ENCODE results near the gene MAGEB16.

Gene MAGEB16

DNA sequence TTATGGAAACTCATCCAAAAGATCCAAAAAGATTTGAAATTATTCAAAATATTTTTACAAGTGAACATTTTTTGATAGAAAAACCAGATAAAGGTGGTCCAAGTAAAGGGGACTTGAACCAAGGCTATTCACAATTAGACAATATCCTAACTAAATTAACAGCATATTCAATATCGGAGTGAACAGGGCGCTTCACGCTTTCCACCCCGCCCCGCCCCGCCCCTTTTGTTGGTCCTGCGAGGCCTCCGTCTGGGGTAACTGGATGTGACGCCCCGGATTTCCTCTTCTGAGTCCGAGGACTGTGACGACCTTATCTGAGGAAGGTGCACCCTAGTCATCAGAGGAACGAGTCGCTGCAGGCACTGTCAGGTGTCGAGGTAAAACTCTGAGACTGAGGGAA, at the start of gene MAGEB16:
Gene MAGEB16, plus strand, starts transcription at position 301 of the 400 bp plus-strand sequence. CDS start 3,855 bp downstream, outside the sequence.
- no peak for DNase-seq (ENCODE audit: low read depth, low spot score)
- H3K36me3 ChIP-seq (ENCODE audit: control insufficient read depth, insufficient read depth, low read length) = no peaks in the 10 kb centered on the region
- no peaks in the 10 kb centered on the region for H3K4me1 ChIP-seq (ENCODE audit: control insufficient read depth, insufficient read depth, low read length)
- H3K9me3 ChIP-seq (ENCODE audit: control insufficient read depth, insufficient read depth, low read length) = no peaks in the 10 kb centered on the region
- no peak within 1 kb of the TSS for H3K4me3 ChIP-seq (ENCODE audit: low read length)
- no peak within 1 kb of the TSS for H3K27ac ChIP-seq (ENCODE audit: low read length)
- no CpG with 5 or more reads among the region's 15 CpGs for WGBS (ENCODE audit: insufficient coverage, insufficient read length)
- no peaks in the 10 kb centered on the region for H3K27me3 ChIP-seq (ENCODE audit: control insufficient read depth, insufficient read depth, low read length)

DNA sequence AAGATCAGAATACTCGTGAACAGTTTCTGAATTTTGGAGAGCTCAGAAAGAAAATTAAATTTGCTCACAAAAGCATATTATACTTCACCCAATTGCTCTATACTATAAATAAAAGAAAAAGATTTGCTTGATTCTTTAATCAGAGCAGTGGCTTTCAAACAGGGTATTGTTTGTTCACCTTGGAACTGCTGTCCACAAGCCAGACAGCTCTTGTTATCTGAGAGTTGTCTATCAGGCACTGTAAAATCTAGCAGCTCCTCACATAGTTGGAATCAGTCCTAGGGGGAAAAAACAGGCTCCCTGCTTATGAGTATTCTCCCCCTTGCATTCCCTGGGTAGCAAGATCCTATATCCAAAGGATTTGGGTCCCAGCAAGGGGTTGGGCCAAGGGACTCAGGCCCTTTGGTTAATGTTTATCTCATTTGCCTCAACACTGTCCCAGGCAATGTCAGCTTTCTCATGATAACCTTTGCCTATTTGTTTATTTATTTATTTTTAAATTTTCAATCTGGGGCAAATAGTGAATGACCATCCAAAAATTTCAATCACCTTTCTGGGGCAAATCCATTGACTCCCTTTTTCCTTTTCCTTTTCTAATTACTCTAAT, 24.1 kb upstream of the MAGEB16 start:
- no peaks in the 10 kb centered on the region for H3K36me3 ChIP-seq (ENCODE audit: control insufficient read depth, insufficient read depth, low read length)
- H3K27ac ChIP-seq (ENCODE audit: low read length) = no peak overlapping the region
- DNase-seq (ENCODE audit: low read depth, low spot score) = no peak
- no peaks in the 10 kb centered on the region for H3K27me3 ChIP-seq (ENCODE audit: control insufficient read depth, insufficient read depth, low read length)
- H3K9me3 ChIP-seq (ENCODE audit: control insufficient read depth, insufficient read depth, low read length) = no peaks in the 10 kb centered on the region
- no peaks in the 10 kb centered on the region for H3K4me1 ChIP-seq (ENCODE audit: control insufficient read depth, insufficient read depth, low read length)
- H3K4me3 ChIP-seq (ENCODE audit: low read length) = no peak overlapping the region
- WGBS (ENCODE audit: insufficient coverage, insufficient read length) = no CpG with 5 or more reads among the region's 1 CpG

DNA sequence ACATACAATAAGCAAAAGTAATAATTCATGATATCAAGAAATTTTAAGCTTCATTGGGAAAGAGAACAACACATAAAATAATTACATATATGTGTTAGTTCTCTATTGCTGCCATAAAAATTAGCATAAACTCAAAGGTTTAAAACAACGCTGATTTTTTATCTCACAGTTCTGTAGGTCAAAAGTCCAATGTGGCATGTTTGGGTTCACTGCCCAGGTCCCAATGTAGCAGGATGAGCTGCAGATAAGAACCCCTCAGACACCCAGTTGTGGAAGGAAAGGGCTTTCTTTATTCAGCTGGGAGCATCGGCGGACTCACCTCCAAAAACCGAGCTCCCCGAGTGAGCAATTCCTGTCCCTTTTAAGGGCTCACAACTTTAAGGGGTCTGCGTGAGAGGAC, 13.1 kb upstream of the MAGEB16 start:
- Histone ChIP-seq H3K36me3 (ENCODE audit: control insufficient read depth, insufficient read depth, low read length) (no peaks in the 10 kb centered on the region), H3K4me3 (ENCODE audit: low read length) (no peak overlapping the region), H3K9me3 (ENCODE audit: control insufficient read depth, insufficient read depth, low read length) (no peaks in the 10 kb centered on the region), H3K4me1 (ENCODE audit: control insufficient read depth, insufficient read depth, low read length) (no peaks in the 10 kb centered on the region), H3K27me3 (ENCODE audit: control insufficient read depth, insufficient read depth, low read length) (no peaks in the 10 kb centered on the region), H3K27ac (ENCODE audit: low read length) (no peak overlapping the region)
- no CpG with 5 or more reads among the region's 6 CpGs for WGBS (ENCODE audit: insufficient coverage, insufficient read length)
- DNase-seq (ENCODE audit: low read depth, low spot score) = no peak

DNA sequence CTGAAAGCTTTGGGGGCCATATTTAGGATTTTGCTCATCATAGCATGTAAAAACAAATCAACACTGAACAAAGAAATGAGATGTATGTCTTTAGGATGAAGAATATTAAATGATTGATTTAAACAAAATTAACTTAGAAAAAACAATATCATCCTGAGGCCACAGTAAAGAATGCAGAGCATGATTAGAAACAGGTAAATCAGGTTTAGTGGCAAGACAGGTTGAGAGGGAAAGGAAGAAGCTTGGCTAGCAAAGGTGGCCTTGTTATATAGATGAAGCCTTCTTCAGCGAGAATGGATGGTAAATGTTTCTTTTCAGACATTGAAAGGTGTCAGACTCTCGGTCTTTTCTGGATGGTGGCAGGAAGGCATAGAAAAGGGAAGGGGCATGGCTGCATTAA, 11.9 kb upstream of the MAGEB16 start:
- no peaks in the 10 kb centered on the region for H3K4me1 ChIP-seq (ENCODE audit: control insufficient read depth, insufficient read depth, low read length)
- H3K27ac ChIP-seq (ENCODE audit: low read length) = no peak overlapping the region
- no CpG with 5 or more reads among the region's 2 CpGs for WGBS (ENCODE audit: insufficient coverage, insufficient read length)
- no peak for DNase-seq (ENCODE audit: low read depth, low spot score)
- H3K27me3 ChIP-seq (ENCODE audit: control insufficient read depth, insufficient read depth, low read length) = no peaks in the 10 kb centered on the region
- no peak overlapping the region for H3K4me3 ChIP-seq (ENCODE audit: low read length)
- H3K9me3 ChIP-seq (ENCODE audit: control insufficient read depth, insufficient read depth, low read length) = no peaks in the 10 kb centered on the region
- no peaks in the 10 kb centered on the region for H3K36me3 ChIP-seq (ENCODE audit: control insufficient read depth, insufficient read depth, low read length)

DNA sequence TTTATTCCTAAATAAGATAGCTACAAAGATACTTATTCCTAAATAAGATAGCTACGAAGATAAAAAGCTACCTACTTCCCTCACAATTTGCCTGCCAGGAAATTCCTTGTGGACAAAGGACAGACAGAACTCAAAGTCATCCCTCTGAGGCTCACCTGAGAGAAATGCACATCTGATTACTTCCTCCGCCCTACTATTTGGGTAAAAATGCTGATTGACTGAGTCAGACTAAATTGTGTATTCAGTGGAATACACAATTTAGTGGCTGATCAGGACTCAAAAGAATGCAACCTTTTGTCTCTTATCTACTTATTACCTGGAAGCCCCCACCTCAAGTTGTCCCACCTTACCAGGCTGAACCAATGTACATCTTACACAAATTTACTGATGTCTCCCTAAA, 10.3 kb upstream of the MAGEB16 start:
- H3K36me3 ChIP-seq (ENCODE audit: control insufficient read depth, insufficient read depth, low read length) = no peaks in the 10 kb centered on the region
- WGBS (ENCODE audit: insufficient coverage, insufficient read length) = no CpG with 5 or more reads among the region's 2 CpGs
- no peaks in the 10 kb centered on the region for H3K4me1 ChIP-seq (ENCODE audit: control insufficient read depth, insufficient read depth, low read length)
- no peak for DNase-seq (ENCODE audit: low read depth, low spot score)
- H3K9me3 ChIP-seq (ENCODE audit: control insufficient read depth, insufficient read depth, low read length) = no peaks in the 10 kb centered on the region
- H3K27ac ChIP-seq (ENCODE audit: low read length) = no peak overlapping the region
- no peaks in the 10 kb centered on the region for H3K27me3 ChIP-seq (ENCODE audit: control insufficient read depth, insufficient read depth, low read length)
- no peak overlapping the region for H3K4me3 ChIP-seq (ENCODE audit: low read length)

DNA sequence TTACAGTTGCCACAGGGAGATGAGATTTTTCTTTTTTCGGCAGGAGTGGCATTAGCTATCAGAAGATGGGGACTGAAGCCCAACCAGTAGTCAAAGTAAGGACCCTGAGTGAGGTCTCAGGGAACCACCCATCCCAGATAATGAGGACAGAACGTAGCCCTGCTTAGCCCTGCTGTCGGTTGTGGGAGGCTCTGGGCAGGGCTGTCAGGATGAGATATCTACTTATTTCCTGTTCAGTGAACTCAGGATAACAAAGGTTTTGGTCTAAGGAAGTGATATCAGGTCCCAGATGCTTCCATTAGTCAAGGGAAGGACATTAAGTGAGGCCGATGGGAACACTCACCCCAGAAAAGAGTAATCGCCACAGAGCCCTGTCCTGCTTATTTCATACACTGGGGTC, 2.3 kb downstream of the MAGEB16 start:
- H3K4me3 ChIP-seq (ENCODE audit: low read length) = no peak overlapping the region
- H3K9me3 ChIP-seq (ENCODE audit: control insufficient read depth, insufficient read depth, low read length) = no peaks in the 10 kb centered on the region
- no peaks in the 10 kb centered on the region for H3K27me3 ChIP-seq (ENCODE audit: control insufficient read depth, insufficient read depth, low read length)
- DNase-seq (ENCODE audit: low read depth, low spot score) = no peak
- no CpG with 5 or more reads among the region's 5 CpGs for WGBS (ENCODE audit: insufficient coverage, insufficient read length)
- no peaks in the 10 kb centered on the region for H3K4me1 ChIP-seq (ENCODE audit: control insufficient read depth, insufficient read depth, low read length)
- H3K36me3 ChIP-seq (ENCODE audit: control insufficient read depth, insufficient read depth, low read length) = no peaks in the 10 kb centered on the region
- H3K27ac ChIP-seq (ENCODE audit: low read length) = no peak overlapping the region

DNA sequence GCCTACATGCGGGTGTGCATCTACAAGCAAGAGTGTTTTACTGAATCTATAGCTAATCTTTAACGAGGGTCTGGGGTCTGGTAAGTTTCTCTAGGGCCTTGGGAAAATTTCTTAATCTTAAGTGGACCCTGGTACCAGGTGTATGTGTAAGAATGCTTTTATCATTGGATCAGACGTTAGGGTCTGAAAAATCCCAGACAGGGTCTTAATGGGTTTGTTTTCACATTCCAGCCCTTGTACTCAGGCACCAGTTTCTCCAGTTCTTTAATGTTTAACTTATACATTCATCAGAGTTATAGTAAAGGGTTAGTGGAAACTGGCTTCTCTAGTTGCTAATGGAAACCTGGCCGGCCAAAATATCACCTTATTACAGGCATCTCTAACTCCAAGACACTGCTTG, 11.6 kb downstream of the MAGEB16 start:
- Histone ChIP-seq H3K36me3 (ENCODE audit: control insufficient read depth, insufficient read depth, low read length) (no peaks in the 10 kb centered on the region), H3K4me1 (ENCODE audit: control insufficient read depth, insufficient read depth, low read length) (no peaks in the 10 kb centered on the region), H3K4me3 (ENCODE audit: low read length) (no peak overlapping the region), H3K9me3 (ENCODE audit: control insufficient read depth, insufficient read depth, low read length) (no peaks in the 10 kb centered on the region), H3K27me3 (ENCODE audit: control insufficient read depth, insufficient read depth, low read length) (no peaks in the 10 kb centered on the region), H3K27ac (ENCODE audit: low read length) (no peak overlapping the region)
- no CpG with 5 or more reads among the region's 4 CpGs for WGBS (ENCODE audit: insufficient coverage, insufficient read length)
- DNase-seq (ENCODE audit: low read depth, low spot score) = no peak

DNA sequence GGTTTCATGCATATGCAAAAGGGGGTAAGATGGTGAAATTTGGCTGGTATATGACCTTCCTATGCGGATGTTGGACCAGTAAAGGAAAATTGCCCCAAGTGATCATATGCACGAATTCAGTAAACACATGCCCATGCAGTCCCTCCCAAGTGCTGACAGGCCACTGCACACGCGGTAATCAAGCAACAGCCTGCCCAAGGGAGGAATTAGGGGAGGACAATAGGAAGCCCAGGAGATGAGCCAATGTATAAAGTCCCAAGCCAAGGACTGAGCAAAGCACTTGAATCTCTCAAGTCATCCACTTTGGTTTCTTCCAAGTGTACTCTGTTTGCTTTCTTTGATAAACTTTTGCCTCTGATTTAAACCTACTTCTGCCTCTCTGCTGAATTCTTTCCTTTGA, 21.1 kb downstream of the MAGEB16 start:
- Histone ChIP-seq H3K27ac (ENCODE audit: low read length) (no peak overlapping the region), H3K9me3 (ENCODE audit: control insufficient read depth, insufficient read depth, low read length) (no peaks in the 10 kb centered on the region), H3K36me3 (ENCODE audit: control insufficient read depth, insufficient read depth, low read length) (no peaks in the 10 kb centered on the region), H3K4me3 (ENCODE audit: low read length) (no peak overlapping the region), H3K27me3 (ENCODE audit: control insufficient read depth, insufficient read depth, low read length) (no peaks in the 10 kb centered on the region), H3K4me1 (ENCODE audit: control insufficient read depth, insufficient read depth, low read length) (no peaks in the 10 kb centered on the region)
- DNase-seq (ENCODE audit: low read depth, low spot score) = no peak
- no CpG with 5 or more reads among the region's 4 CpGs for WGBS (ENCODE audit: insufficient coverage, insufficient read length)

DNA sequence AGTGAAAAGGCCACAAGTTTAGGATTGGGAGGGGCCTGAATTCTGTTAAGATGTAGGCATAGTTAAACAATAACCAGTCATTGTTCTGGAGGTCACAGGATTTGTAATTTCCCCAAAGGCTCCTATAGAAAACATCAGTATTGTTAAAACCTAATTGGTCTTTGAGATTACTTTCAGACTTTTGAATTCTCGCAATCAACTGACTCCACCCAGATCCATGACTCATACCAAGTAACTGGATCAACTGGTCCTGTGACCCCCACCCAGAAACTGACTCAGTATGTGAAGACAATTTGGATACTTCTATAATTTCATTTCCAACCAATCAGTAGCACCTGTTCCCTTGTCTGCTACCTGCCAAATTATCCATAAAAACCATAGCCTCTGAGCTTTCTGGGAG, 28.4 kb downstream of the MAGEB16 start:
- Histone ChIP-seq H3K4me1 (ENCODE audit: control insufficient read depth, insufficient read depth, low read length) (no peaks in the 10 kb centered on the region), H3K27me3 (ENCODE audit: control insufficient read depth, insufficient read depth, low read length) (no peaks in the 10 kb centered on the region), H3K27ac (ENCODE audit: low read length) (no peak overlapping the region), H3K4me3 (ENCODE audit: low read length) (no peak overlapping the region), H3K36me3 (ENCODE audit: control insufficient read depth, insufficient read depth, low read length) (no peaks in the 10 kb centered on the region), H3K9me3 (ENCODE audit: control insufficient read depth, insufficient read depth, low read length) (no peaks in the 10 kb centered on the region)
- no peak for DNase-seq (ENCODE audit: low read depth, low spot score)
- no CpG with 5 or more reads among the region's 1 CpG for WGBS (ENCODE audit: insufficient coverage, insufficient read length)

DNA sequence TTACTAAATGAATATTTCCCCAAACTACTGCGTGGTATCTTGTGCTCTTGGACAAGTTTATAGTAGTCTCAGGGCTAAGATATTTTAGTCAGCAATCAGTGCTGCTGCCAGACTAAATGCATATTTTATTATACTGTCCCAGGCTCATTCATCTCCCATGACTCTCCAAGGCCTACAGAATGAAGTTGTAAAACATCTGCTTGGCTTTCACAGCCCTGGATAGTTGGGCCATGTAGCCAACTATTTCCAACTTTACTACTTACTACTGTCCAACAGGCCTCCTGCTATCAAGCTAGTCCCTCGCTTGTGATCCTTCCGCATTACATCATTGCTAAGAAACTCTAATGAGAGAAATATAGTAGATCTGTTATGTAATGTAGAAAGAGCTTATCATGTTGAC, 31.4 kb downstream of the MAGEB16 start:
- Histone ChIP-seq H3K4me3 (ENCODE audit: low read length) (no peak overlapping the region), H3K4me1 (ENCODE audit: control insufficient read depth, insufficient read depth, low read length) (no peaks in the 10 kb centered on the region), H3K9me3 (ENCODE audit: control insufficient read depth, insufficient read depth, low read length) (no peaks in the 10 kb centered on the region), H3K27me3 (ENCODE audit: control insufficient read depth, insufficient read depth, low read length) (no peaks in the 10 kb centered on the region), H3K27ac (ENCODE audit: low read length) (no peak overlapping the region), H3K36me3 (ENCODE audit: control insufficient read depth, insufficient read depth, low read length) (no peaks in the 10 kb centered on the region)
- WGBS (ENCODE audit: insufficient coverage, insufficient read length) = no CpG with 5 or more reads among the region's 3 CpGs
- DNase-seq (ENCODE audit: low read depth, low spot score) = no peak

DNA sequence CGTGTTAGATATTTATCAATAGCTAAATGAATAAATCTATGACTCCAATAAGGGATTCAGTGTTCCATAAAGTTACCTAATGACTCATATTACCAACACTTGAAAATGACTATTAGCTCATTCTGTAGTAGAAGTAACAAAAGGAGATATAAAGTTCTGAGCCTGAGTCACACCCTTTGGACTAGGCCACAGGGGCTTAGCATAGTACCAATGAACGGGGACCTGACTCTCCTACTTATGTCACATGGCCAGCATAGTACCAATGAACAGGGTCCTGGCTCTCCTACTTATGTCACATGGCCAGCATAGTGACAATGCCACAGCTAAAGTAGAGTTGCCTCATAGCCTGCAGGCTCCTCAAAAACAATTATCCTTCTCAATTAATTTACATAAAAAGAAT, 43.7 kb downstream of the MAGEB16 start:
- Histone ChIP-seq H3K4me3 (ENCODE audit: low read length) (no peak overlapping the region), H3K9me3 (ENCODE audit: control insufficient read depth, insufficient read depth, low read length) (no peaks in the 10 kb centered on the region), H3K27ac (ENCODE audit: low read length) (no peak overlapping the region), H3K27me3 (ENCODE audit: control insufficient read depth, insufficient read depth, low read length) (no peaks in the 10 kb centered on the region), H3K36me3 (ENCODE audit: control insufficient read depth, insufficient read depth, low read length) (no peaks in the 10 kb centered on the region), H3K4me1 (ENCODE audit: control insufficient read depth, insufficient read depth, low read length) (no peaks in the 10 kb centered on the region)
- DNase-seq (ENCODE audit: low read depth, low spot score) = no peak
- no CpG with 5 or more reads among the region's 2 CpGs for WGBS (ENCODE audit: insufficient coverage, insufficient read length)

Measured in iPS DF 6.9 (cell line).